T47D (cell line): Measurements from ENCODE around the gene PLCB2.

Experiments used
- DNase-seq, 2 experiments: peaks; one replicate each; pipeline versions ENCODE4 v3.0.0 to v3.0.0-alpha.2; 2011 to 2012; ENCODE audit warnings: low read depth in 1 of 2, low spot score in 1 of 2
- JUND ChIP-seq: IDR thresholded peaks from 2 replicates; pipeline ENCODE4 v1.6.1; 2012; ENCODE audit warnings: low read depth
- in situ Hi-C: cut with HindIII; loops from 2 replicates; pipeline ENCODE4 v1.10.0; 2016; ENCODE audit warnings: low sequenced_read_pairs, low pct_unique_long_range_greater_than_20kb

Gene PLCB2

GRCh38 chr15:40257656-40258450, 49.9 kb downstream of the PLCB2 start:
- no peak for DNase-seq
- in situ Hi-C loops, result no loop called here
- no peak for TF ChIP-seq JUND

DNA sequence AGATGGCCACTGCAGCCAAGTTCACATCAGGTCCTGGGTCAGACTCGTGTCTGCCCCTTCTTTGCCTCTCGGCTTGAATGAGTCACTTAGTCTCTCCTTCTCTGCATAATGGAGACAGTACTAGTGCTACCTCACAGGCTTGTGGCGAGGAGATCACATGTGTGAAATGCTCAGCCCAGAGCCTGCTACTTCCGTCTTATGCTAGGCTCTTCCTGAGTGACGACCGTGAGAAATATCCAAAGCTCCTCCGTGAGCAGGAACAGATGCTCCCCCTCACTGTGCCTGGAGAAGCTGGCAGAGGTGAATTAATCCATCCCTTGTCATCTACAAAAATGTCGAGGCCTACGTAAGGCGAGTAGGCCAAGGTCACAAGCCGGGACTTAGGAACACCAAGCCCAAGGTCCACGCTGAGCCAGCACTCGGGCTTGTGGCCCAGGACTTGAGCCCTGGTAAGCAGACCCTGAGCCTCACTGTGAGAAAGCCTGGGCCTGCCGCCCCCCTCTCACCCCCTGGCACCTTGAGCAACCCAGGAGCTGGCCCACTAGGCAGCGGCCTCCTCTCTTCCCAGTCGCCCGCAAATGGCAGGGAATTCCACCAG, 51.0 kb downstream of the PLCB2 start:
- in situ Hi-C loops, result no loop called here

GRCh38 chr15:40255033-40255432, 52.7 kb downstream of the PLCB2 start:
- no peak for TF ChIP-seq JUND
- no peak for DNase-seq
- in situ Hi-C loops, result no loop called here

More for the DNA sequence above, 51.0 kb downstream of the PLCB2 start:
- TF ChIP-seq JUND, result no peak
- DNase-seq, result no peak

GRCh38 chr15:40254452-40254851, 53.3 kb downstream of the PLCB2 start:
- in situ Hi-C loops, result no loop called here

DNA sequence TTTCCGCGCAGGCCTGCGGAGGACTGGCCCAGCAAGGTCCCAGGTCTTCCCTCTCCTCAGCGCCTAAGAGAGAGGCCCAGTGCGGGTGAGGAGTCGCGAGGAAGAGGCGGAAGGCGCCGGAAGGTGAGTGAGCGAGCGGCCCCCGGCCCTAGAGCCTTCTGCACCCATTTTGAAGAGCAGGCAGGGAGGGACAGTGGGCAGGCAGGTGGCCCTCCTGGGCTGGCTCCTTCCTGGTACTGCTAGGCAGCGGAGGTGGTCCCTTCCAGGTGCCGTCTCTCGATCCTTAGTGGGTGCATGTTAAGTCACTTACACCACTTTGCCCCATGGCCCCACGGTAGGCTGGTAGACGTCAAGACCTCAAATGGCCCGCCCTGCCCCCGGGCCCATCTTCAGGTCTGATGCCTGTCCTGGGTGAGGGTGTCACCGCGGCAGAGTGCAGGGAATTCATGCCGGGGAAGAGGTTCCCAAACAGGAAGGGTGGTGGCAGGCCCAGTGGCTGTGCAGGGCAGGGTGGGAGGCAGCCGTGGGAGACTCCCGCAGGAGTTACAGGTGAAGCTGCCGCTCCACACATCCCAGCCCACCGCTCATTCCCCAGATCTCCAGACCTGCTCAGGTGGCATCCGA, 54.5 kb downstream of the PLCB2 start:
- no peak for DNase-seq
- in situ Hi-C loops, result no loop called here
- no peak for TF ChIP-seq JUND

More at GRCh38 chr15:40254452-40254851, 53.3 kb downstream of the PLCB2 start:
- no peak for DNase-seq
- no peak for TF ChIP-seq JUND

DNA sequence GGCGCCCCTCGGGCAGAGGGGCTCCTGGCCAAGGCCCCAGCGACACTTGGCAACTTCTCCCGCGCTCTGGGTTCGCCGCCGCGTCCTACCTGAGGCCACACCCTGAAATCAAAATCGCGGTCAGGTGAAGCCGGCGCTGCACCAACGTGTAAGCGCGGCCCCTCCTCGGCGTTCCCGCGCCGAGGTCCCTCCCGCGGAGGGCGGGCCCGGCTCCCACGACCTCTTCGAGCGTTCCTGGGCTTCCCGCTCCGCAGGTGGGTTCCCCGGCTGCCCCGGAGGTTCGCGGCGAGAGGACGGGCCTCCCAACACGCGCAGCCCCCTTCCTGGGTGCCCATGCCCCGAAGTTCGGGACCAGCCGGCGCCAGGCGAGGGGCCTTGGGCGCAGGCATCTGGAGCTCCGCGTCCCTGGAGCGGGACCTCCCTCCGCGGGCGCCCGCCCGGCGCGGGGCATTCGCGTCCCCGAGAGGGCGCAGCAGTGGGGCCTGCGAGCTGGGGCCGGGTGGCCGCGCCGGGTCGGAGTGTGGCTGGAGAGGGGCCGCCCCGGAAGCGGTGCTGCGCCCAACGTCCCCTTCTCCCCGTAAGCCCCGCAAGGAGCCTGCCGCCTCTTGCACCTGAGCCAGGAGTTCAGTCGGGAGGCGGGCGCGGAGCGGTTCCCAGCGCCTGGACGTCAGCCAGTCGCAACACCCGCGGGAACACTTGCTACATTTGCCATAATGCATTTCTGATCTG, 55.1 kb downstream of the PLCB2 start:
- DNase-seq, result peak; percentile 37 to 64
- in situ Hi-C loops, result no loop called here
- no peak for TF ChIP-seq JUND

DNA sequence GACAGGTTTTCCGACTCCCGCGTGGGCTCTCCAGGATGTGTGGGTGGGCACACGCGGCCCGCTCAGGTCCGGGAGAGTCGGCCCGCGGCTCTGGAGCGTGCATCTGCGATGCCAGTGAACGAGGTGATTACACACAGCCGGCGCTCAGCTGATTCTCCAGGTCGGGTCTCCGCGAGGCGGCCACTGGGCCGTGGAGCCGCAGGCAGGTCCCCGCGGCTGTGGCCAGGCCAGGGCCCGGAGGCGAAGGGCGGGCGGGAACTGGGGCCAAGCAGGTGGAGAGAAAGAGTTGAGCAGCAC, 55.6 kb downstream of the PLCB2 start:
- in situ Hi-C loops, result no loop called here
- no peak for DNase-seq
- TF ChIP-seq JUND, result no peak

DNA sequence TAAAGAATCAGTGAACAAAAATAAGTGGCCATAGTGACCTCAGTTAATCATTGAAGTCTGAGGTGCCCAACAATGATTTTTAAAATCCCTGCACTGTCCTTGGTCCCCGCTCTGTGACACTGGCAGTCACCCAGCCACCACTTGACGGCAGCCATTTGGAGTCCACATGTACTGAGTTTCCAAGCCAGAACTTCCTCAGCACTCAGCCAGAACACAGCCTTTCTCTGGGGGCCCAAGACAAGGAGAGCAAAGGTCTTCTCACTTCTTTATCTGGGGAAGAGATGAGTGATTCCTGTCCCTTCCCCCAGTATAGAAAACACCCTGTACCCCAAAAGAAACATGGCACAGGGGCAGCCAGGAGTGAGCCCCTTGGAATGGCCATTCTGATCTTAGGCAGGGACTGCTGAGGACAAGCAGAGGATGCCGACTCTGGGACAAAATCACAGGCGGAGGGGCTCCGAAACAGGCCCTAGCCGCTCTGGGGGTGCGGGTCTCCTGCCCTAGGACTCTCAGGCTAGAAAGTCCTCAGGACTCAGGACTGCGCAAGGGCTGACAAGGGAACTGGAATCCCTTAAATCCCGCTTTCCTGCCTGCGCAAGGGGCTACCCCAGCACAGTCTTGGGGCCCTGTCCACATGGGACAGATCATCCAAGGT, 56.1 kb downstream of the PLCB2 start:
- TF ChIP-seq JUND, result no peak
- DNase-seq, result no peak
- in situ Hi-C loops, result no loop called here

DNA sequence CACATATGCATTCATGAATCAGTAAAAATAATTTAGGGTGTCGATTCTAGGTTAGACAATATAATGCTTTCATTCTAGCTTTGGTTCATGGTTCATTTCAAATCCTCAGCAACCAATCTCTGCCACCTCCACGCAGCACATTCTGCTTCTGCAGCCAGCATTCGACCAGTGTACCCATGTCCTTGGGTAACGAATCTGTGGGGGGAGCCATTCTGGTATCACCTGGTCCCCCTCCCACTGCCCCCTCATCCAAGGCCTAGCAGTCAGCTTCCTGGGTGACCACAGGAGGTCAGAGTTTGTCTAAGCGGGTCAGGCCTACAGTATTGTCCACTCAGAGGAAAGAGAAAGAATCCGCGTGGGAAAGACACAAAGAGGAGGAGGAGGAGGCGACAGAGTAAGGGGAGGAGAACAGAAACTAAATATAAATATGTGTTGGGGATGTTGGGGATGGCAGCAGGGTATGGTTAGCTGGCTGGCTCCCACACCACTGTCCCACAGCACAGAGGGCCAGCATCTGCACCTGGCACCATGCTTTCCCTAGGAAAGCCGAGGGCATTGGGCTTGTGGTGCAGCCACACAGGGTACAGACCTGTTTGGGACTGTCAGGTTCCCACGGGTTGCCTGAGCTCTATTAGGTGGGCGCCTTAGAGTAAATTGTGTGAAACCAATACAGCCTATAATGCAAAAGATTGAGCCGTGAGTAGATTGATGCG, 56.8 kb downstream of the PLCB2 start:
- DNase-seq, result no peak
- in situ Hi-C loops, result no loop called here
- TF ChIP-seq JUND, result no peak

- no peak for TF ChIP-seq JUND
- in situ Hi-C loops, result no loop called here
- no peak for DNase-seq
Measured at GRCh38 chr15:40250304-40250656, 57.5 kb downstream of the PLCB2 start.

DNA sequence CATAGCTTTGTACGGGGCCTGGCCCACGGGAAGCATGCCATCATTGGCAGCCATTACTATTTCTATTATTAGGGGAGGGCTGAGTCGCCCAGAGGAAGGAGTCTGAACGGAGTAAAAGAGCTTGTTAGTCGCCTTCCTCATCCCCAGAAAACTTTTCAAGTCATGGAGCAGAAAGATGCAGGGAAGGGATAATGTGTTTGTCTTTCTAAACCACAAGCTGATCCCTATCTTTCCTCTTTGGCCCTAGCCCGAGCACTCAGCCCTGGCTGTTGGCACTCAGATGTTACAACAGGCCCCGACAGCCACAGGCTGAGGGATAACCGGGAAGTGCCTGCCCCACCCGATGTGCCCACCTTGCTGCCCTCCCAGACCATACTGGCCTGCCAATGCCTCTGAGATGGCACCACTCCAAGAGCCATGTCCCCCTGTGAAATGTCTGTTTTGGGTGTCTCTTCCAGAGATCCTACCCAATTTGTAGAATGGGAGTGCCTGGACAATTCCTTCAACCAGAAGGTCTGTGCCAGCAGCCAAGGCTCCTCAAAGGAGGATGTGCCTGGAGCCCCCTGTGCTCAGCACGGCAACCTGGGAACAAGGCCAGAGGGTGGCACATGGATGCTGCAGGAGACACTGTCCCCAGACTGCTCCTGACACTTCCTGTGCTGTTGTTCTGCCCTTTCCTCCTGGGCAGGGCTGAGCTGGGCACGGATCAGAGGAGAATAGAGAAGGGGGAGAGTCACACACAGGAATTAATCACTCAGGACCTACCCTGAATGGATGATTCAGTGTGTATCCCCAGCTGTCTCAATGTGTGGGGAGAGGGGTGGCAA, 58.0 kb downstream of the PLCB2 start:
- TF ChIP-seq JUND, result no peak
- in situ Hi-C loops, result no loop called here
- DNase-seq, result peak; percentile 77 to 87
